ENCODE measurements around the gene CYBC1.

DNA sequence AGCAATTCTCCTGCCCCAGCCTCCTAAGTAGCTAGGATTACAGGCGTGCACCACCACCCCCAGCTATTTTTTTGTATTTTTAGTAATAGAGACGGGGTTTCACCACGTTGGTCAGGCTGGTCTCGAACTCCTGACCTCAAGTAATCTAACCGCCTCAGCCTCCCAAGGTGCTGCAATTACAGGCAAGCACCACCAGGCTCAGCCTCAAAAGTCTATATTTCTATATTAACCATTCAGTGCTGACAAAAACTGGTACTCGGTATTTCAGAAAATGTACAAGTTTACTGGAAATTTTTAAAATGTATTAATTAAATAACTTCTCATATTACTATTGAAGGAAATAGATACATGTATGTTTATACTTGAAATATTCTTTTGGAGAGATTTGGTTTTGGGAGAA, 33.8 kb downstream of the CYBC1 start:
- TF ChIP-seq, protein P1, sequence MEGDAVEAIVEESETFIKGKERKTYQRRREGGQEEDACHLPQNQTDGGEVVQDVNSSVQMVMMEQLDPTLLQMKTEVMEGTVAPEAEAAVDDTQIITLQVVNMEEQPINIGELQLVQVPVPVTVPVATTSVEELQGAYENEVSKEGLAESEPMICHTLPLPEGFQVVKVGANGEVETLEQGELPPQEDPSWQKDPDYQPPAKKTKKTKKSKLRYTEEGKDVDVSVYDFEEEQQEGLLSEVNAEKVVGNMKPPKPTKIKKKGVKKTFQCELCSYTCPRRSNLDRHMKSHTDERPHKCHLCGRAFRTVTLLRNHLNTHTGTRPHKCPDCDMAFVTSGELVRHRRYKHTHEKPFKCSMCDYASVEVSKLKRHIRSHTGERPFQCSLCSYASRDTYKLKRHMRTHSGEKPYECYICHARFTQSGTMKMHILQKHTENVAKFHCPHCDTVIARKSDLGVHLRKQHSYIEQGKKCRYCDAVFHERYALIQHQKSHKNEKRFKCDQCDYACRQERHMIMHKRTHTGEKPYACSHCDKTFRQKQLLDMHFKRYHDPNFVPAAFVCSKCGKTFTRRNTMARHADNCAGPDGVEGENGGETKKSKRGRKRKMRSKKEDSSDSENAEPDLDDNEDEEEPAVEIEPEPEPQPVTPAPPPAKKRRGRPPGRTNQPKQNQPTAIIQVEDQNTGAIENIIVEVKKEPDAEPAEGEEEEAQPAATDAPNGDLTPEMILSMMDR (IDR thresholded peaks at IDR 0.05): no peak
- no peak for TF ChIP-seq POLR2A (IDR thresholded peaks at IDR 0.05)
